LNCaP clone FGC (cell line): ENCODE data around the gene KLRD1.
"Not testable (repeated sequence)": the region's sequence is repeated elsewhere in the genome, so short reads cannot be mapped to it uniquely, and the experiment has no call there.

Experiments
- DNase-seq: peaks from one replicate; pipeline ENCODE4 v3.0.0-alpha.2; 2011; ENCODE audit warnings: low read depth
- H3K4me3 ChIP-seq: 2 replicates; pipeline ENCODE4 v1.5.1; 2011; ENCODE audit warnings: mild to moderate bottlenecking, low read depth, low read length, control low read depth
- CTCF ChIP-seq: IDR thresholded peaks from 2 replicates; pipeline ENCODE4 v1.5.1; 2012; ENCODE audit warnings: mild to moderate bottlenecking; ENCODE audit not compliant: control insufficient read depth, insufficient read depth; ENCODE audit errors: extremely low read depth

Gene KLRD1

GRCh38 chr12:10363914-10364814 lies 56.5 kb downstream of the KLRD1 start:
- H3K4me3 ChIP-seq, result peak overlapping the region; percentile 66
- no peak for DNase-seq
- no peak for TF ChIP-seq CTCF

GRCh38 chr12:10364815-10365622 lies 57.3 kb downstream of the KLRD1 start:
- H3K4me3 ChIP-seq, result peak overlapping the region; percentile 66
- TF ChIP-seq CTCF, result no peak
- peak; percentile 80 for DNase-seq

GRCh38 chr12:10365696-10366405 lies 58.2 kb downstream of the KLRD1 start:
- H3K4me3 ChIP-seq, result peak overlapping the region; percentile 66
- no peak for DNase-seq

GRCh38 chr12:10366875-10367274 lies 59.2 kb downstream of the KLRD1 start:
- peak; percentile 65 for TF ChIP-seq CTCF
- DNase-seq, result no peak
- H3K4me3 ChIP-seq, result no peak overlapping the region

More at GRCh38 chr12:10365696-10366405, 58.2 kb downstream of the KLRD1 start:
- 0 out of 2 replicates have a peak, but pooled peaks have one; percentile 6 for TF ChIP-seq CTCF

GRCh38 chr12:10367714-10368113 lies 60.0 kb downstream of the KLRD1 start:
- H3K4me3 ChIP-seq, DNase-seq: not testable (repeated sequence)

GRCh38 chr12:10368206-10369171 lies 60.8 kb downstream of the KLRD1 start:
- no peak for TF ChIP-seq CTCF
- no peak overlapping the region for H3K4me3 ChIP-seq
- no peak for DNase-seq
